B cell (primary cell): ENCODE measurements around the gene NUTM2G.
"Not testable (repeated sequence)": the region's sequence is repeated elsewhere in the genome, so short reads cannot be mapped to it uniquely, and the experiment has no call there.

Source experiments
- CTCF ChIP-seq: fragments of 200-600 bp; IDR thresholded peaks from one replicate; pipeline ENCODE4 v1.8.0; 2022; ENCODE audit warnings: antibody characterized with exemption, mild to moderate bottlenecking
- EZH2 ChIP-seq: IDR thresholded peaks from 2 replicates; pipeline ENCODE4 v1.6.1; 2012; ENCODE audit warnings: borderline replicate concordance, low read depth, mild to moderate bottlenecking, moderate library complexity, low read length; ENCODE audit not compliant: insufficient read depth, poor library complexity, severe bottlenecking

- not testable (repeated sequence) for TF ChIP-seq EZH2, CTCF
Observed at GRCh38 chr9:96983496-96984122, 55.0 kb downstream of the NUTM2G start.
